GM18498 (cell line): Measurements from ENCODE around the gene RIBC2.

Source experiments
- ATAC-seq: cut with Tn5 transposase; IDR thresholded peaks from one replicate; pipeline ENCODE4 v1.9.1; 2021; ENCODE audit warnings: mild to moderate bottlenecking, moderate library complexity; ENCODE audit not compliant: unreplicated experiment

The RIBC2 gene

DNA sequence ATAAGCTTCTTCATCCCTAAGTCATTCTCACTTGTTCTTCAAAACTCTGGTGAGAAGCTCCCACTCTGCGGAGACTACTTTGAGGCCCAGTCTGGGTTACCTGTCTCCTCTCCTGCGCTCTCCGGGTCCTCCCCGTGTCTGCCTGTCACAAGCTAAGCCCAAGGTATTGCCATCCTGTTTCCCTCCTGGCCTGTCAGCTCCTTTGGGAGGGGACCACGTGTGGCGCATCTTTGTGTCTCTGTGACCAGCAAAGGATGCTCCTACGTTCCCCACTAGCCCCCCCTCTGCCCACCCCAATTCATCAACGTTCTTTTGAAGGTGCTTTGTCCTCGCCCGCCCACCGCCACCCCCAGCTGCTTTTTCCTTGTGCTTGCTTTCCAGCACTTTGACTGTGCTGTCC is 57.4 kb downstream of the RIBC2 start:
- no peak for ATAC-seq

DNA sequence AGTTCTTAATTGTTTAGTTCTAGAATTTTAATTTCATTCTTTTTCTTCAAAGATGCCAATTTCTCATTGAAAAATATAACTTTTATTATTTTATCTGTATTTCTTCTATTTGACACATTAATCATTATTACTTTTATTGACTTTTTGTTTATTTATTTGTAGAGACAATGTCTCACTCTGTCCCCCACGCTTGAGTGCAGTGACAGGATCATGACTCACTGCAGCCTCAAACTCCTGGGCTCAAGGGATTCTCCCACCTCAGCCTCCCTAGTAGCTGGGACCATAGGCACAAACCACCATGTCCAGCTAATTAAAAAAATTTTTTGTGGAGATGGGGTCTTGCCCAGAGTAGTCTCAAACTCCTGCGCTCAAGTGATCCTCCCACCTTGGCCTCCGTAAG is 58.9 kb downstream of the RIBC2 start:
- no peak for ATAC-seq

DNA sequence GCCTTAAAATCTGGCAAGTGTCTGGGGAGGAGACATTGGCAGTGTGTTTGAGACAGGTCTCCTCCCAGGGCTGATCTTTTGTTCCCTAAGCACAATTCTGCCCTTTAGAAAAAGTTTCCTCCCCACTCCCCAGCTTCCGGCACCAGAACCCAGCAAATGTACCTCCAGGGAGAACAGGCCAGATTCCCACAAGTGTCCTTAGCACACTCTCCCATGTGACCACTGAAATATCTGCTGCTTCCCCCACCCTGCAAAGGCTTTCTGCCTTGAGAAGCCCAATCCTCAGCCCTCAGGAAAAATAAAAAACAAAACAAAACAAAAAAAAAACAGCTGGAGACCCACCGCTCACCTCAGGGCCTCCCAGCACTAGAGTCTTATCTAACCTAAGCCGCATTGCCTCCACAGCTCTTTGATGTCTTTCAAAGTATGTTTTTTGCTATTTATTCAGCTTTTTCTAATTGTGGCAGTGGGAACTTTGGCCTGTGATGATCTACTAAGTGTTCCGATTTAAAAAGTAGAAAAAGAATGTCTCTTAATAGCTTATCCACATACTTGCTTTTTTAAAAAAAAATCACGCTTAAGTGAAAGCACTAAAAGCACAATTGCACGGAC is 60.2 kb downstream of the RIBC2 start:
- no peak for ATAC-seq

DNA sequence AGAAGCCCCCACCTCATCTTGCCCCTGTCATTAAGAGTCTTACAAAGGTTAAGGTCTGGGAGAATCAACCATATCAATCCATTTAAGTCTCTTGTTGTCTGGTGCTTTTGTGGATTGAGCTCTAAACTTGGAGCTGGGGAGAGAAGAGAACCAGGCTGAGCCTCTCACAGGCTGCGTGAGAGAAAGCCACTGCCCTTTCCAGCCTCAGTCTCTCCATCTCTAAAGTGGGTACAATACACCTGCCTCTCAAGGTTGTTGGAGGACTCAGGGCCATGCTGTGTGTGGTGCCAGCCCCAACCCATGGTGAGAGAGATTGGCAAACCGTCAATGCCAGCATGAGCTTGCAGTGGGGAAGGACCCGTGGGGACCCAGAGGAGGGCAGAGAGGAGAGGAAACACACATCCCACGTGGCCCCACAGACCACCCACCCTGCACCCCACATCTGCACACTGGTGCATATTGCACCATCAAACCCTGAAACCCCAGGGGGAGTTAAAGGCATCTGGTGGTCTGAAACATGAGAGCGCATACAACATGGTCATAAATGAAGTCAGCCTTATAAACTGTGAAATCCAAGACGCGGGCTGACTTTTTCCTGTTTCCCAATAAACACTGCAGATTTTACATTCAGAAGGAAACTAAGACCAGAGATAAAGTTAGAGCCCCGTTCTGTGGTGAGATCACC is 61.7 kb downstream of the RIBC2 start:
- ATAC-seq = no peak

DNA sequence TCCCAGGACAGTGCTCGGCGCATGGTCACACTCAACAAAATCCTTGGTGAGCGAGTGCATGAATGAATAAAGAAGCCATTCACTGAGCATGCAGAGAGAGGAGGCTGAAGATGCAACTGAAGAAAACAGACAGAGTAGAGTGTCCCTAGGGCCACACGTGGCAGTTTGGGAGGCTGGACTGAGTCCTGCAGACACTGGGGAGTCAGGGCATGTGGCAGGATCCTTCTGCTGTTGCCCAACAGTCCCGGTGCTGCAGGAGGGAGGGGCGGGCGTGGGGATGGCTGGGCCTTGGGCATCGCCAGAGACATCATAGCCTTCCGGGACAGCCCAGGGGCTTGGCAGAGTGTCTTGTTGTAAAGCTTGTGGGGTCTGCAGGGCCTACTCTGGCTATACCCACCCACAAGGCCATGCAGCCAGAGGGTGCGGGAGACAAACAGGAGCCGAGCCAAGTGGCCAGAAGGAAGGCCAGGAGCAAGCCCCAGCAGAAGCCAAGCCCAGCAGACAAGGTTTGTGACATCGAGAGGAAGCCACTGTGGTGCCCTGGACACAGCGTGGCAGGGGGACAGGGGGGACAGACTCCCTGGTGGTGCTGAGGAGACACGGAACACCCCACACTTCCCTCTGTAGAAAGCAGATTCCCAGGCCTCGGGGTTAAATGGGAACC is 62.5 kb downstream of the RIBC2 start:
- no peak for ATAC-seq

DNA sequence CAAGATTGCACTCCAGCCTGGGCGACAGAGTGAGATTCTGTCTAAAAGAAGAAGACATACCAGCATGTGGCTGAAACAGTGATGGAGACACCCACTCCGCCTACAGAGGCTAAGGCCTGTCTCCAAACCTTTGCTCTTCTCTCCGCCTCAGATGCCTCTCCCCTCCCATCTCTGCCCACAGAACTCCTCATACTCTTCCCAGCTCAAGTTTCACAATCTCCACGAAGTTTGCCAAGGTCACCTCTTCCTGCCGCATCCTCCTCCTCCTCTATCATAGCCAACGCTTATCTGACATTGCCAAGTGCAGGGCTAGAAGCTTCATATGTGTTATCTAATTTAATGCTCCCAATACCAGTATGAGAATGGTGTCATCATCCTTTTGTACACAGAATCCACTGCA is 63.3 kb downstream of the RIBC2 start:
- no peak for ATAC-seq

DNA sequence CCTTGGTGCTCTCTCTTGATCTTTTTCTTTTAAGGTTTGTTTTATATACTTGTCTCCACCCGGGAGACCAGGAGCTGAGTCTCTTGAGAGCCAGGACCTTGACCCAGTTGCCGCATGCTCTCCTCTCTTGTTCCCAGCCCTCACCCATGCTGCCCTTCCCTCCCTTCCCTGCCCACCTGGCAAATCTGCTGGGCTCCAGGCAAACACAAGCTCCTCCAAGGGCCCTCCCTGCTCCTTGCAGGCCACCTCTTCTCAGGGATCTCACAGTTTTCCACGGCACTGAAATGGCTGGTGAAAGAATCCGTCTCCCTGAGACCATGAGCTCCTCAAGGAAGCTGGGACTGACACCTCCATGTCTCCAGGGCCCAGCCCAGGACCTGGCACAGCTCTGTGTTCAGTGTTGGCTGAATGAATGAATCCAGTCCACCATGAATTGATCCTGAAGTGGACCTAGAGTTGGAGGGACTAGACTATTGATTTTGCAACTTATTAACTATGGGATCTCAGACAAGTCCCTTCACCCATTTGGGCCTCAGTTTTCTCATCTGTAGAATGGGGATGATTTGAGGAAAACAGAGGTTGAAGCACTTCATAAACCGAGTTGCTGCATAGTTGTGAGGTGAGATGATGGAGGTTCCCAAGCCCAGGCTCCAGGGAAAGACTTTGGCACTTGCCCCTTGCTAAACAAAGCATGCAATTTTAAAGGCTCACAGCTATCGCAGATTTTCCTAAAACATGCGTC is 64.0 kb downstream of the RIBC2 start:
- ATAC-seq = no peak

DNA sequence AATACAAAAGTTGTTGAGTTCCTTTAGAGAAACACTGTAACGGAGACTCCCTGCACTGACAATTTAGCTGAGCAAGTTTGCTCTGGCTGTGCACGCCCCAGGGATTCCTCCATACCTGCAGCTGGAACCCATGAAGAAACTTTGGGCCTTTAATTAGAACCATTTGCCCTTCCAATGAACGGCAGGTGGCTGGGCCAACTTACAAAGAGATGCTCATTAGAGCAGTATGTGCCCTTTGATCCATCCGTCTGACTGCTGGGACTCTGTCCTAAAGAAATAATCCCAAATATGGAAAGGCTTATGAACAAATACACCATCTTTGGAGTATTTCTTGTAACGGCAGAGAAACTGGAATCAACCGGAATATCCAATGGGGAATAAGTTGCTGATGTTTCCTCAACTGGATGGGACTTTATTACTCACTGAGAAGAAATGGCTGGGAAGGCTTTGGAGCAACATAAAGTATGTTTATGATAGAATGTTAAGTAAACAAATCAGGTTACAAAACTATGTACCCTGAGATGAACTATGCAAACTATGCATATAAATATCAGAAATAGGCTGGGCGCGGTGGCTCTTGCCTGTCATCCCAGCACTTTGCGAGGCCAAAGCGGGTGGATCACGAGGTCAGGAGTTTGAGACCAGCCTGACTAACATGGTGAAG is 64.7 kb downstream of the RIBC2 start:
- no peak for ATAC-seq

DNA sequence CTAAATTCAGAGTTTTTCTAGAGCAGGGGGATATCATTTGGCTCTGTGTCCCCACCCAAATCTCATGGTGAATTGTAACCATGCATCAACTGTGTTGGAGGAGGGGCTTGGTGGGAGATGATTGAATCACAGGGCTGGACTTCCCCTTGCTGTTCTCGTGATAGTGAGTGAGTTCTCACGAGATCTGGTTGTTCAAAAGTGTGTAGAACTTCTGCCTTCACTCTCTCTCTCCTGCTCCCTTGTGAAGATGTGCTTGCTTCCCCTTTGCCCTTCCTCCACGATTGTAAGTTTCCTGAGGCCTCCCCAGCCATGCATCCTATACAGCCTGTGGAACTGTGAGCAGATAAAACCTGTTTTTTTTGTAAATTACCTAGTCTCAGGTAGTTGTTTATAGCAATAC is 67.2 kb downstream of the RIBC2 start:
- ATAC-seq = no peak

DNA sequence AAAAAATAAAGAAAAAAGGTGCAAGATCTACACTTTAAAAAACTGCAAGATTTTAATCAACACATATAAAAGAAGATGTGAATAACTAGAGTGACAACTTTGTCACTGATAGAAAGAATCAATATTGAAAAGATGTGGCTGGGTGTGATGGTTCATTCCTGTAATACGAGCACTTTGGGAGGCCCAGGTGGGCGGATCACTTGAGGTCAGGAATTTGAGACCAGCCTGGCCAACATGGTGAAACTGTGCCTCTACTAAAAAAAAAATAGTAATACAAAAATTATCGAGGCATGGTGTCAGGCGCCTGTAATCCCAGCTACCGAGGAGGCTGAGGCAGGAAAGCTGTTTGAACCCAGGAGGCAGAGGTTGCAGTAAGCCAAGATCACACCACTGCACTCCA is 68.2 kb downstream of the RIBC2 start:
- ATAC-seq = no peak
